ENCODE results near the gene SIRPB2.

Gene SIRPB2

GRCh38 chr20:1469925-1470571, 21.2 kb downstream of the SIRPB2 start:
- H3K27me3 ChIP-seq (replicated peaks; ENCODE audit: control insufficient read depth, insufficient read depth, low read length): no peaks in the 10 kb centered on the region
- H3K9ac ChIP-seq (ENCODE audit: low read length): peak overlapping the region; percentile 48
- H3K4me1 ChIP-seq (ENCODE audit: control insufficient read depth, insufficient read depth, low read length): peaks cover 29% of the 10 kb centered on the region
- peak; percentile 93 for DNase-seq (ENCODE audit: low read depth)
- peak overlapping the region; percentile 39 for H3K4me3 ChIP-seq (ENCODE audit: low read length)
- H3K36me3 ChIP-seq (ENCODE audit: control insufficient read depth, insufficient read depth, low read length, severe bottlenecking): no peaks in the 10 kb centered on the region
- no peaks in the 10 kb centered on the region for H3K9me3 ChIP-seq (ENCODE audit: control insufficient read depth, low read length)

GRCh38 chr20:1469306-1469905, 21.8 kb downstream of the SIRPB2 start:
- Histone ChIP-seq H3K4me3 (ENCODE audit: low read length) (peak overlapping the region; percentile 39), H3K27me3 (replicated peaks; ENCODE audit: control insufficient read depth, insufficient read depth, low read length) (no peaks in the 10 kb centered on the region), H3K9me3 (ENCODE audit: control insufficient read depth, low read length) (no peaks in the 10 kb centered on the region), H3K4me1 (ENCODE audit: control insufficient read depth, insufficient read depth, low read length) (peaks cover 33% of the 10 kb centered on the region), H3K36me3 (ENCODE audit: control insufficient read depth, insufficient read depth, low read length, severe bottlenecking) (peaks cover 3% of the 10 kb centered on the region), H3K9ac (ENCODE audit: low read length) (peak overlapping the region; percentile 48)
- no peak for DNase-seq (ENCODE audit: low read depth)

- Histone ChIP-seq H3K9me3 (ENCODE audit: control insufficient read depth, low read length) (no peaks in the 10 kb centered on the region), H3K4me1 (ENCODE audit: control insufficient read depth, insufficient read depth, low read length) (peaks cover 33% of the 10 kb centered on the region), H3K36me3 (ENCODE audit: control insufficient read depth, insufficient read depth, low read length, severe bottlenecking) (peaks cover 14% of the 10 kb centered on the region), H3K9ac (ENCODE audit: low read length) (no peak overlapping the region), H3K4me3 (ENCODE audit: low read length) (no peak overlapping the region), H3K27me3 (replicated peaks; ENCODE audit: control insufficient read depth, insufficient read depth, low read length) (no peaks in the 10 kb centered on the region)
- DNase-seq (ENCODE audit: low read depth): no peak
These were observed 23.0 kb downstream of the SIRPB2 start for GRCh38 chr20:1468117-1468624.

GRCh38 chr20:1467355-1468116, 23.7 kb downstream of the SIRPB2 start:
- H3K4me1 ChIP-seq (ENCODE audit: control insufficient read depth, insufficient read depth, low read length): peaks cover 33% of the 10 kb centered on the region
- no peaks in the 10 kb centered on the region for H3K27me3 ChIP-seq (replicated peaks; ENCODE audit: control insufficient read depth, insufficient read depth, low read length)
- H3K9me3 ChIP-seq (ENCODE audit: control insufficient read depth, low read length): no peaks in the 10 kb centered on the region
- no peak overlapping the region for H3K9ac ChIP-seq (ENCODE audit: low read length)
- H3K4me3 ChIP-seq (ENCODE audit: low read length): no peak overlapping the region
- no peak for DNase-seq (ENCODE audit: low read depth)
- H3K36me3 ChIP-seq (ENCODE audit: control insufficient read depth, insufficient read depth, low read length, severe bottlenecking): peaks cover 19% of the 10 kb centered on the region

- Histone ChIP-seq H3K9ac (ENCODE audit: low read length) (no peak overlapping the region), H3K27me3 (replicated peaks; ENCODE audit: control insufficient read depth, insufficient read depth, low read length) (no peaks in the 10 kb centered on the region), H3K4me3 (ENCODE audit: low read length) (no peak overlapping the region), H3K36me3 (ENCODE audit: control insufficient read depth, insufficient read depth, low read length, severe bottlenecking) (peaks cover 21% of the 10 kb centered on the region), H3K4me1 (ENCODE audit: control insufficient read depth, insufficient read depth, low read length) (peaks cover 36% of the 10 kb centered on the region), H3K9me3 (ENCODE audit: control insufficient read depth, low read length) (no peaks in the 10 kb centered on the region)
- DNase-seq (ENCODE audit: low read depth): no peak
These were observed 24.2 kb downstream of the SIRPB2 start for GRCh38 chr20:1467082-1467354.

- H3K27me3 ChIP-seq (replicated peaks; ENCODE audit: control insufficient read depth, insufficient read depth, low read length): no peaks in the 10 kb centered on the region
- no peaks in the 10 kb centered on the region for H3K9me3 ChIP-seq (ENCODE audit: control insufficient read depth, low read length)
- H3K9ac ChIP-seq (ENCODE audit: low read length): peak within 1 kb of the TSS; percentile 95
- peak; percentile 98 for DNase-seq (ENCODE audit: low read depth)
- peaks cover 39% of the 10 kb centered on the region for H3K4me1 ChIP-seq (ENCODE audit: control insufficient read depth, insufficient read depth, low read length)
- peaks cover 26% of the 10 kb centered on the region for H3K36me3 ChIP-seq (ENCODE audit: control insufficient read depth, insufficient read depth, low read length, severe bottlenecking)
- peak within 1 kb of the TSS; percentile 92 for H3K4me3 ChIP-seq (ENCODE audit: low read length)
These were observed 24.8 kb downstream of the SIRPB2 start, which contains the start of gene NSFL1C for GRCh38 chr20:1466211-1467081. NSFL1C (minus strand) TSS chr20:1466849; CDS start chr20:1466824, 25 bp downstream.

GRCh38 chr20:1465470-1466210, 25.6 kb downstream of the SIRPB2 start:
- H3K36me3 ChIP-seq (ENCODE audit: control insufficient read depth, insufficient read depth, low read length, severe bottlenecking): peaks cover 34% of the 10 kb centered on the region
- H3K4me3 ChIP-seq (ENCODE audit: low read length): peak overlapping the region; percentile 92
- DNase-seq (ENCODE audit: low read depth): no peak
- peaks cover 36% of the 10 kb centered on the region for H3K4me1 ChIP-seq (ENCODE audit: control insufficient read depth, insufficient read depth, low read length)
- H3K27me3 ChIP-seq (replicated peaks; ENCODE audit: control insufficient read depth, insufficient read depth, low read length): no peaks in the 10 kb centered on the region
- no peaks in the 10 kb centered on the region for H3K9me3 ChIP-seq (ENCODE audit: control insufficient read depth, low read length)
- H3K9ac ChIP-seq (ENCODE audit: low read length): peak overlapping the region; percentile 95

GRCh38 chr20:1463971-1464570, 27.1 kb downstream of the SIRPB2 start:
- Histone ChIP-seq H3K9me3 (ENCODE audit: control insufficient read depth, low read length) (no peaks in the 10 kb centered on the region), H3K4me1 (ENCODE audit: control insufficient read depth, insufficient read depth, low read length) (peaks cover 22% of the 10 kb centered on the region), H3K27me3 (replicated peaks; ENCODE audit: control insufficient read depth, insufficient read depth, low read length) (no peaks in the 10 kb centered on the region), H3K4me3 (ENCODE audit: low read length) (no peak overlapping the region), H3K9ac (ENCODE audit: low read length) (no peak overlapping the region), H3K36me3 (ENCODE audit: control insufficient read depth, insufficient read depth, low read length, severe bottlenecking) (peaks cover 49% of the 10 kb centered on the region)
- no peak for DNase-seq (ENCODE audit: low read depth)

- no peak overlapping the region for H3K4me3 ChIP-seq (ENCODE audit: low read length)
- H3K9me3 ChIP-seq (ENCODE audit: control insufficient read depth, low read length): no peaks in the 10 kb centered on the region
- no peak overlapping the region for H3K9ac ChIP-seq (ENCODE audit: low read length)
- H3K4me1 ChIP-seq (ENCODE audit: control insufficient read depth, insufficient read depth, low read length): peaks cover 19% of the 10 kb centered on the region
- no peaks in the 10 kb centered on the region for H3K27me3 ChIP-seq (replicated peaks; ENCODE audit: control insufficient read depth, insufficient read depth, low read length)
- no peak for DNase-seq (ENCODE audit: low read depth)
- H3K36me3 ChIP-seq (ENCODE audit: control insufficient read depth, insufficient read depth, low read length, severe bottlenecking): peaks cover 62% of the 10 kb centered on the region
These were observed 28.4 kb downstream of the SIRPB2 start for GRCh38 chr20:1462834-1463233.

- peaks cover 19% of the 10 kb centered on the region for H3K4me1 ChIP-seq (ENCODE audit: control insufficient read depth, insufficient read depth, low read length)
- no peak overlapping the region for H3K9ac ChIP-seq (ENCODE audit: low read length)
- H3K4me3 ChIP-seq (ENCODE audit: low read length): no peak overlapping the region
- no peak for DNase-seq (ENCODE audit: low read depth)
- H3K9me3 ChIP-seq (ENCODE audit: control insufficient read depth, low read length): no peaks in the 10 kb centered on the region
- H3K36me3 ChIP-seq (ENCODE audit: control insufficient read depth, insufficient read depth, low read length, severe bottlenecking): peaks cover 70% of the 10 kb centered on the region
- no peaks in the 10 kb centered on the region for H3K27me3 ChIP-seq (replicated peaks; ENCODE audit: control insufficient read depth, insufficient read depth, low read length)
These were observed 29.2 kb downstream of the SIRPB2 start for GRCh38 chr20:1462001-1462400.
